HEK293 (cell line): ENCODE measurements around the gene PTPMT1.

Source experiments
- HOXA7 ChIP-seq: sonication (generic); formaldehyde crosslinking; IDR thresholded peaks from 2 replicates; pipeline ENCODE4 v1.8.1; 2022; ENCODE audit warnings: missing genetic modification reagents, borderline replicate concordance
- KLF9 ChIP-seq: fragments of 450-650 bp; formaldehyde crosslinking; IDR thresholded peaks from 2 replicates; pipeline ENCODE4 v1.5.1; 2016; ENCODE audit warnings: missing biosample characterization, missing genetic modification characterization, low read depth
- MEIS1 ChIP-seq: sonication (generic); formaldehyde crosslinking; IDR thresholded peaks from 2 replicates; pipeline ENCODE4 v1.8.1; 2022; ENCODE audit warnings: missing genetic modification reagents, mild to moderate bottlenecking, borderline replicate concordance
- ZBTB21 ChIP-seq: fragments of 450-650 bp; formaldehyde crosslinking; IDR thresholded peaks from 2 replicates; pipeline ENCODE4 v1.5.1; 2017; ENCODE audit warnings: missing biosample characterization, missing genetic modification characterization
- ZIC2 ChIP-seq: fragments of 450-650 bp; formaldehyde crosslinking; IDR thresholded peaks from 2 replicates; pipeline ENCODE4 v1.5.1; 2016; ENCODE audit warnings: missing biosample characterization, missing genetic modification characterization
- ZNF169 ChIP-seq: fragments of 450-650 bp; formaldehyde crosslinking; IDR thresholded peaks from 2 replicates; pipeline ENCODE4 v1.5.1; 2016; ENCODE audit warnings: missing biosample characterization, missing genetic modification characterization
- ZNF747 ChIP-seq: fragments of 450-650 bp; formaldehyde crosslinking; IDR thresholded peaks from 2 replicates; pipeline ENCODE4 v1.5.1; 2016; ENCODE audit warnings: missing biosample characterization, missing genetic modification characterization
- TF ChIP-seq, protein P1 (sequence below): fragments of 450-650 bp; formaldehyde crosslinking; IDR thresholded peaks from 2 replicates; pipeline ENCODE4 v1.5.1; 2016; ENCODE audit warnings: missing biosample characterization, missing genetic modification characterization
- TF ChIP-seq, protein P2 (sequence below): fragments of 450-650 bp; formaldehyde crosslinking; IDR thresholded peaks from 2 replicates; pipeline ENCODE4 v1.5.1; 2016; ENCODE audit warnings: missing biosample characterization, missing genetic modification characterization
- TF ChIP-seq, protein P3 (sequence below): fragments of 450-650 bp; formaldehyde crosslinking; IDR thresholded peaks from 2 replicates; pipeline ENCODE4 v1.5.1; 2016; ENCODE audit warnings: missing biosample characterization, missing genetic modification characterization, low read depth

GRCh38 chr11:47589977-47590861, 24.8 kb downstream of the PTPMT1 start:
- TF ChIP-seq, protein P1, sequence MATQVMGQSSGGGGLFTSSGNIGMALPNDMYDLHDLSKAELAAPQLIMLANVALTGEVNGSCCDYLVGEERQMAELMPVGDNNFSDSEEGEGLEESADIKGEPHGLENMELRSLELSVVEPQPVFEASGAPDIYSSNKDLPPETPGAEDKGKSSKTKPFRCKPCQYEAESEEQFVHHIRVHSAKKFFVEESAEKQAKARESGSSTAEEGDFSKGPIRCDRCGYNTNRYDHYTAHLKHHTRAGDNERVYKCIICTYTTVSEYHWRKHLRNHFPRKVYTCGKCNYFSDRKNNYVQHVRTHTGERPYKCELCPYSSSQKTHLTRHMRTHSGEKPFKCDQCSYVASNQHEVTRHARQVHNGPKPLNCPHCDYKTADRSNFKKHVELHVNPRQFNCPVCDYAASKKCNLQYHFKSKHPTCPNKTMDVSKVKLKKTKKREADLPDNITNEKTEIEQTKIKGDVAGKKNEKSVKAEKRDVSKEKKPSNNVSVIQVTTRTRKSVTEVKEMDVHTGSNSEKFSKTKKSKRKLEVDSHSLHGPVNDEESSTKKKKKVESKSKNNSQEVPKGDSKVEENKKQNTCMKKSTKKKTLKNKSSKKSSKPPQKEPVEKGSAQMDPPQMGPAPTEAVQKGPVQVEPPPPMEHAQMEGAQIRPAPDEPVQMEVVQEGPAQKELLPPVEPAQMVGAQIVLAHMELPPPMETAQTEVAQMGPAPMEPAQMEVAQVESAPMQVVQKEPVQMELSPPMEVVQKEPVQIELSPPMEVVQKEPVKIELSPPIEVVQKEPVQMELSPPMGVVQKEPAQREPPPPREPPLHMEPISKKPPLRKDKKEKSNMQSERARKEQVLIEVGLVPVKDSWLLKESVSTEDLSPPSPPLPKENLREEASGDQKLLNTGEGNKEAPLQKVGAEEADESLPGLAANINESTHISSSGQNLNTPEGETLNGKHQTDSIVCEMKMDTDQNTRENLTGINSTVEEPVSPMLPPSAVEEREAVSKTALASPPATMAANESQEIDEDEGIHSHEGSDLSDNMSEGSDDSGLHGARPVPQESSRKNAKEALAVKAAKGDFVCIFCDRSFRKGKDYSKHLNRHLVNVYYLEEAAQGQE (tag by site-specific recombination), result no peak
- no peak for TF ChIP-seq ZIC2 (tag by site-specific recombination)
- TF ChIP-seq, protein P2, sequence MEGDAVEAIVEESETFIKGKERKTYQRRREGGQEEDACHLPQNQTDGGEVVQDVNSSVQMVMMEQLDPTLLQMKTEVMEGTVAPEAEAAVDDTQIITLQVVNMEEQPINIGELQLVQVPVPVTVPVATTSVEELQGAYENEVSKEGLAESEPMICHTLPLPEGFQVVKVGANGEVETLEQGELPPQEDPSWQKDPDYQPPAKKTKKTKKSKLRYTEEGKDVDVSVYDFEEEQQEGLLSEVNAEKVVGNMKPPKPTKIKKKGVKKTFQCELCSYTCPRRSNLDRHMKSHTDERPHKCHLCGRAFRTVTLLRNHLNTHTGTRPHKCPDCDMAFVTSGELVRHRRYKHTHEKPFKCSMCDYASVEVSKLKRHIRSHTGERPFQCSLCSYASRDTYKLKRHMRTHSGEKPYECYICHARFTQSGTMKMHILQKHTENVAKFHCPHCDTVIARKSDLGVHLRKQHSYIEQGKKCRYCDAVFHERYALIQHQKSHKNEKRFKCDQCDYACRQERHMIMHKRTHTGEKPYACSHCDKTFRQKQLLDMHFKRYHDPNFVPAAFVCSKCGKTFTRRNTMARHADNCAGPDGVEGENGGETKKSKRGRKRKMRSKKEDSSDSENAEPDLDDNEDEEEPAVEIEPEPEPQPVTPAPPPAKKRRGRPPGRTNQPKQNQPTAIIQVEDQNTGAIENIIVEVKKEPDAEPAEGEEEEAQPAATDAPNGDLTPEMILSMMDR (tag by site-specific recombination), result no peak
- TF ChIP-seq ZBTB21 (tag by site-specific recombination), result no peak
- TF ChIP-seq KLF9 (tag by site-specific recombination), result no peak
- TF ChIP-seq ZNF747, result no peak
- no peak for TF ChIP-seq MEIS1 (CRISPR knock-in tag)
- TF ChIP-seq HOXA7 (CRISPR knock-in tag), result no peak
- TF ChIP-seq, protein P3, sequence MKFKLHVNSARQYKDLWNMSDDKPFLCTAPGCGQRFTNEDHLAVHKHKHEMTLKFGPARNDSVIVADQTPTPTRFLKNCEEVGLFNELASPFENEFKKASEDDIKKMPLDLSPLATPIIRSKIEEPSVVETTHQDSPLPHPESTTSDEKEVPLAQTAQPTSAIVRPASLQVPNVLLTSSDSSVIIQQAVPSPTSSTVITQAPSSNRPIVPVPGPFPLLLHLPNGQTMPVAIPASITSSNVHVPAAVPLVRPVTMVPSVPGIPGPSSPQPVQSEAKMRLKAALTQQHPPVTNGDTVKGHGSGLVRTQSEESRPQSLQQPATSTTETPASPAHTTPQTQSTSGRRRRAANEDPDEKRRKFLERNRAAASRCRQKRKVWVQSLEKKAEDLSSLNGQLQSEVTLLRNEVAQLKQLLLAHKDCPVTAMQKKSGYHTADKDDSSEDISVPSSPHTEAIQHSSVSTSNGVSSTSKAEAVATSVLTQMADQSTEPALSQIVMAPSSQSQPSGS (tag by site-specific recombination), result no peak
- TF ChIP-seq ZNF169 (tag by site-specific recombination), result no peak
